ENCODE data around the gene USP54. TPM values are rescaled to one million over a fixed set of nuclear protein-coding genes. Genes with fewer than 3 reads are reported as not detected.
A peak's percentile ranks its signal among the peaks of the same experiment; 100 is the strongest.

USP54 gene
- total and polyA plus RNA-seq, 2 experiments from 2014 or later = 4.2 to 6.8 TPM

DNA sequence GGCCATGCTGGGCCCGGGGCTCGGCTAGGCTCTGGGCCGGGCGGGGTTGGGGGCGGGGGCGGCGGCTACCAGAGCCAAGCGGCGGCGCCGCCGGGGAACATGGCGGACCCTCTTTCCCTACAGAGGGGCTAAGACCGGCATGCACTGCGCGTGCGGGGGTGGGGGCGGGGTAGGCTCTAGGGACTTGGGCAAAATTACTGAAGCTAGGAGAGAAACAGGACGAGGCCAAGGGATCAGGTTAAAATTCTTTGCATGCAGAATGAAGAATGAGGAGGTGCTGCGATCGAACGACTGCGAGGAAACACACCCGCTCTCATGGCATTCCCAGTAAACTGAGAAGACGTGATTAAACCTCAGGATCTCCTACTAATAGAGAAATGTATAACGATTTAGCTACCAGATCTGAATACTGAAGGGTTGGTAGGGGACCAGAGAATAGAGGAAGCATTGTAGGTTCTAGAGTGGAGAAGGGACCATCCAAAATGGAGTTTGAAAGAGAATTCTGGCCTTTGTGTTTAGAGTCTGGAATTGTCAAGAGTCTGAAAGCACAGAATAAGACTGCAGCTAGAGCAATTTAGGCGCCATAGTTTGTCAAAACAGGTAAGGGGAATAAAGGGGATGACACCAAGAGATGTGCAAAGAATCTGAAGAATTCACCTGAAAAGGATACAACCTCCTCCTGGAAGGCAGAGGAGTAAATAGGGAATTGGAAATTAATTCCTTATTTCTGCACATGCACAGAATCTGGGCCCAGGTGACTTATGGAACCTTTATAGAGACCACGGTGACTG lies 95.1 kb downstream of the USP54 start, which contains the start of gene PPP3CB:
TSS of gene PPP3CB (minus strand) at position 141 of the 791 bp plus-strand sequence. CDS start at position 6, 135 bp downstream.
- H3K4me2 ChIP-seq (ENCODE audit: unreplicated experiment) = peak within 1 kb of the TSS; percentile 98
- H4K20me1 ChIP-seq (ENCODE audit: insufficient read depth) = no peaks in the 10 kb centered on the region
- peak within 1 kb of the TSS; percentile 93 for H2AFZ ChIP-seq
- H3K27ac ChIP-seq = peak within 1 kb of the TSS; percentile 94
- peak within 1 kb of the TSS; percentile 97 for H3K9ac ChIP-seq
- peak within 1 kb of the TSS; percentile 92 for H3K4me3 ChIP-seq
- peak; percentile 96 for DNase-seq
- H3K9me3 ChIP-seq (ENCODE audit: low read depth) = no peaks in the 10 kb centered on the region
- H3K79me2 ChIP-seq (ENCODE audit: insufficient read depth) = peaks cover 51% of the 10 kb centered on the region
- no peaks in the 10 kb centered on the region for H3K9me2 ChIP-seq (ENCODE audit: insufficient read depth)
- TF ChIP-seq EZH2phosphoT487 (IDR thresholded peaks at IDR 0.05; ENCODE audit: insufficient read depth, low read depth) (no peak), EZH2 (IDR thresholded peaks at IDR 0.05; ENCODE audit: insufficient read depth, poor library complexity, severe bottlenecking) (no peak)
- 4 to 7% methylated on average over 16 to 27 of the region's 28 CpGs for WGBS, 2 experiments (ENCODE audit: low coverage in 1 of 2, low lambda C conversion rate in 2 of 2, missing lambda C conversion rate in 2 of 2)
- peaks cover 27% of the 10 kb centered on the region for H3F3A ChIP-seq (ENCODE audit: insufficient read depth)
- in situ Hi-C loops (cut with MboI) = no loop called here
- no peaks in the 10 kb centered on the region; the same call in 1 of the 2 replicates for H3K36me3 ChIP-seq (ENCODE audit: low read depth)
- peaks cover 31% of the 10 kb centered on the region for H3K4me1 ChIP-seq (ENCODE audit: insufficient read depth)
- no peaks in the 10 kb centered on the region for H3K27me3 ChIP-seq (replicated peaks; ENCODE audit: insufficient read depth)

DNA sequence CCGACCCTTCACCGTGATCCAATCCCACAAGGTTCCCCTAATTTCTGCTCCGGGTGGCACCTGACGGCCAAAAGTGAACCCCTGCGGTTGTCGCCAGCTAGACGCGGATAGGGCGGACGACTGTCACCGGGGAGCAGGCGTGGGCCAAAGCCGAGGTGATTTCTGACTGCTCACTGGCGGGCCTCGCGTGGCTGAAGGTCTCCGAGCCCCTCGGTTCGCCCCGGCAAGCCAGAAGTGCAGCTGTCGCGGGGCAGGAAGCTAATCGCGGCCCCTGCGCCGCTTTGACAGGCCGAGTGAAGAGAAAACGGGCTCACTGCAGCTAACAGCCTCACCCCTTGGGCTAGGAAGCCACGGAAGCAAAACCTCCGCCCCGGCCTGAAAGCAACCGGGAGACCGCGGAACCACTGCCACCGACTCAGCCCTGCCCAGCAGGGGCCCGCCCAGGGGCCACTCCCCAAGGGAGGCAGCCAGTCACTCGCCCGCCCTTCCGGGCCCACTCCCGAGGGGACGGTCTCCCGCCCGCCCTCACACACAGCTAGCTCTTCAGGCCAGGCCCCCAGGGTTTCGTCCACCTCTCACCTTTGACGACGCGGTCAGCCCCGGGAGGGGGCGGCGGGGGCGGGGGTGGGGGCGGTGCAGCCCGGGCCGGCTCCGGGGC lies 95.8 kb downstream of the USP54 start:
- 0 to 1% methylated on average over 39 to 44 of the region's 55 CpGs for WGBS, 2 experiments (ENCODE audit: low coverage in 1 of 2, low lambda C conversion rate in 2 of 2, missing lambda C conversion rate in 2 of 2)
- H4K20me1 ChIP-seq (ENCODE audit: insufficient read depth) = no peaks in the 10 kb centered on the region
- TF ChIP-seq EZH2 (IDR thresholded peaks at IDR 0.05; ENCODE audit: insufficient read depth, poor library complexity, severe bottlenecking) = no peak
- peak overlapping the region; percentile 65 for H2AFZ ChIP-seq
- peaks cover 30% of the 10 kb centered on the region for H3K4me1 ChIP-seq (ENCODE audit: insufficient read depth)
- peak overlapping the region; percentile 94 for H3K27ac ChIP-seq
- H3K27me3 ChIP-seq (replicated peaks; ENCODE audit: insufficient read depth) = no peaks in the 10 kb centered on the region
- in situ Hi-C loops (cut with MboI) = no loop called here
- H3K9me3 ChIP-seq (ENCODE audit: low read depth) = no peaks in the 10 kb centered on the region
- H3K4me3 ChIP-seq = peak overlapping the region; percentile 92
- no peaks in the 10 kb centered on the region; the same call in 1 of the 2 replicates for H3K36me3 ChIP-seq (ENCODE audit: low read depth)
- peak overlapping the region; percentile 98 for H3K4me2 ChIP-seq (ENCODE audit: unreplicated experiment)
- H3F3A ChIP-seq (ENCODE audit: insufficient read depth) = peaks cover 27% of the 10 kb centered on the region
- H3K79me2 ChIP-seq (ENCODE audit: insufficient read depth) = peaks cover 58% of the 10 kb centered on the region
- H3K9ac ChIP-seq = peak overlapping the region; percentile 97
- DNase-seq = peak; percentile 93
- no peaks in the 10 kb centered on the region for H3K9me2 ChIP-seq (ENCODE audit: insufficient read depth)

DNA sequence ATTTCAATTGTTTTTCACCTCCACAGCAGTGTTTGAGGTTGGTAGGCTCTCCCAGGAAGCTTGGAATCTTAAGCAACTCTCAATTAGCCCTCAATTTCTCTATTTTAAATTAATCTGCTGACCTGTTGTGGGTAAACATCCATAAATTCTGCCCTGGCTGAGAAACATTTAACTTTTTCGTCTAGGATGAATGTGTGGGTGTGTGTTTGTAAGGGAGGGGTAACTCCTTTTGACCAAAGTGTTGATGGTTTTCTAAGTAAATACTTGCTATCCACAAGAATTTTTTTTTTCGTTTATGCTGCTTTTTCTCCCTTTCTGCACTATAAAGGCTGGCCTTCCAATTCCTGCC lies 96.3 kb downstream of the USP54 start:
- Histone ChIP-seq H3K27ac (peak overlapping the region; percentile 94), H3K27me3 (replicated peaks; ENCODE audit: insufficient read depth) (no peaks in the 10 kb centered on the region), H4K20me1 (ENCODE audit: insufficient read depth) (no peaks in the 10 kb centered on the region), H3K4me3 (peak overlapping the region; percentile 92), H3K9me3 (ENCODE audit: low read depth) (no peaks in the 10 kb centered on the region), H3K79me2 (ENCODE audit: insufficient read depth) (peaks cover 63% of the 10 kb centered on the region), H3K36me3 (ENCODE audit: low read depth) (no peaks in the 10 kb centered on the region; the same call in 1 of the 2 replicates), H3F3A (ENCODE audit: insufficient read depth) (peaks cover 27% of the 10 kb centered on the region), H2AFZ (peak overlapping the region; percentile 65), H3K9ac (peak overlapping the region; percentile 97), H3K4me1 (ENCODE audit: insufficient read depth) (peaks cover 30% of the 10 kb centered on the region), H3K4me2 (ENCODE audit: unreplicated experiment) (peak overlapping the region; percentile 98), H3K9me2 (ENCODE audit: insufficient read depth) (no peaks in the 10 kb centered on the region)
- WGBS, 2 experiments (ENCODE audit: low coverage in 1 of 2, low lambda C conversion rate in 2 of 2, missing lambda C conversion rate in 2 of 2) = 0 to 2% methylated on average over 2 of the region's 2 CpGs
- in situ Hi-C loops (cut with MboI) = no loop called here
- TF ChIP-seq EZH2 (IDR thresholded peaks at IDR 0.05; ENCODE audit: insufficient read depth, poor library complexity, severe bottlenecking) (no peak), EZH2phosphoT487 (IDR thresholded peaks at IDR 0.05; ENCODE audit: insufficient read depth, low read depth) (no peak)
- peak; percentile 53 for DNase-seq

DNA sequence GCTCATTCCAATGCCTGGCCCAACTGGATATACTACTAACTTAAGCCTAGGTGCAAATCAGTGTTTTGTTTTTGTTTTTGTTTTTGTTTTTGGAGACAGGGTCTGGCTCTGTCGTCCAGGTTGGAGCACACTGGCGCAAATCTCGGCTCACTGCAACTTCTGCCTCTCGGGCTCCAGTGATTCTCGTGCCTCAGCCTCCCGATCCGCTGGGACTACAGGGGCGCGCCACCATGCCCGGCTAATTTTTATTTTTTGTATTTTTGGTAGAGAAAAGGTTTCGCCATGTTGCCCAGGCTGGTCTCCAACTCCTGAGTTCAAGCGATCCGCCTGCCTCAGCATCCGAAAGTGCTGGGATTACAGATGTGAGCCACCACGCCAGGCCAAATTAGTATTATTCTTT lies 96.9 kb downstream of the USP54 start:
- Histone ChIP-seq H4K20me1 (ENCODE audit: insufficient read depth) (no peaks in the 10 kb centered on the region), H3K4me3 (peak overlapping the region; percentile 92), H3K4me2 (ENCODE audit: unreplicated experiment) (peak overlapping the region; percentile 98), H3K27ac (peak overlapping the region; percentile 94), H3K79me2 (ENCODE audit: insufficient read depth) (peaks cover 70% of the 10 kb centered on the region), H3K4me1 (ENCODE audit: insufficient read depth) (peaks cover 30% of the 10 kb centered on the region), H2AFZ (no peak overlapping the region), H3F3A (ENCODE audit: insufficient read depth) (peaks cover 27% of the 10 kb centered on the region), H3K9ac (peak overlapping the region; percentile 97), H3K27me3 (replicated peaks; ENCODE audit: insufficient read depth) (no peaks in the 10 kb centered on the region), H3K36me3 (ENCODE audit: low read depth) (no peaks in the 10 kb centered on the region; the same call in 1 of the 2 replicates), H3K9me3 (ENCODE audit: low read depth) (no peaks in the 10 kb centered on the region), H3K9me2 (ENCODE audit: insufficient read depth) (no peaks in the 10 kb centered on the region)
- in situ Hi-C loops (cut with MboI) = no loop called here
- DNase-seq = no peak
- 84 to 87% methylated on average over 15 of the region's 15 CpGs for WGBS, 2 experiments (ENCODE audit: low coverage in 1 of 2, low lambda C conversion rate in 2 of 2, missing lambda C conversion rate in 2 of 2)
- no peak for TF ChIP-seq EZH2 (IDR thresholded peaks at IDR 0.05; ENCODE audit: insufficient read depth, poor library complexity, severe bottlenecking)
- no peak for TF ChIP-seq EZH2phosphoT487 (IDR thresholded peaks at IDR 0.05; ENCODE audit: insufficient read depth, low read depth)

All from GM23248 (cell line).